ENCODE results near the gene CTIF. TPM values are rescaled to one million over a fixed set of nuclear protein-coding genes. Genes with fewer than 3 reads are reported as not detected.

Gene CTIF
- total RNA-seq, 2 experiments from 2014 or later: 0.06 to 0.38 TPM

- no peaks in the 10 kb centered on the region for H3K79me2 ChIP-seq (ENCODE audit: insufficient read depth, low read depth, low read length)
- no peaks in the 10 kb centered on the region for H4K20me1 ChIP-seq (ENCODE audit: insufficient read depth, low read length)
- TF ChIP-seq CTCF (conservative IDR thresholded peaks at IDR 0.05; ENCODE audit: low read length) (no peak), EZH2phosphoT487 (IDR thresholded peaks at IDR 0.05; ENCODE audit: borderline replicate concordance, low read depth, low read length) (no peak)
- DNase-seq (ENCODE audit: low spot score): no peak
- intact Hi-C loops (cut with micrococcal nuclease; ENCODE audit: unreplicated experiment): no loop called here
- H3K36me3 ChIP-seq (ENCODE audit: insufficient read depth, low read length): no peaks in the 10 kb centered on the region
- H3K9me3 ChIP-seq (ENCODE audit: low read length): no peaks in the 10 kb centered on the region
- CTCF ChIA-PET (ENCODE audit: unreplicated experiment): no interaction called here
- no TSS peak for BruUV-seq (replicated peaks)
- H3K27ac ChIP-seq (ENCODE audit: low read depth, low read length, poor library complexity, severe bottlenecking): no peak overlapping the region
- H3K4me2 ChIP-seq (ENCODE audit: low read length): no peak overlapping the region
- no peak overlapping the region for H2AFZ ChIP-seq (ENCODE audit: low read length)
- no peaks in the 10 kb centered on the region for H3K9me2 ChIP-seq (ENCODE audit: insufficient read depth, low read length)
- POLR2A ChIA-PET: no interaction called here
- no peak overlapping the region for H3K4me3 ChIP-seq (ENCODE audit: low read depth, low read length, poor library complexity, severe bottlenecking)
- H3K4me1 ChIP-seq (ENCODE audit: insufficient read depth, low read length, poor library complexity, severe bottlenecking): no peaks in the 10 kb centered on the region
Measured at GRCh38 chr18:48554610-48555400, 16.0 kb downstream of the CTIF start.

GRCh38 chr18:48555465-48555995 is 16.7 kb downstream of the CTIF start:
- Histone ChIP-seq H3K9me2 (ENCODE audit: insufficient read depth, low read length) (no peaks in the 10 kb centered on the region), H3K36me3 (ENCODE audit: insufficient read depth, low read length) (no peaks in the 10 kb centered on the region), H2AFZ (ENCODE audit: low read length) (no peak overlapping the region), H4K20me1 (ENCODE audit: insufficient read depth, low read length) (no peaks in the 10 kb centered on the region), H3K4me2 (ENCODE audit: low read length) (no peak overlapping the region), H3K4me1 (ENCODE audit: insufficient read depth, low read length, poor library complexity, severe bottlenecking) (no peaks in the 10 kb centered on the region), H3K79me2 (ENCODE audit: insufficient read depth, low read depth, low read length) (no peaks in the 10 kb centered on the region), H3K9me3 (ENCODE audit: low read length) (no peaks in the 10 kb centered on the region), H3K27ac (ENCODE audit: low read depth, low read length, poor library complexity, severe bottlenecking) (no peak overlapping the region), H3K4me3 (ENCODE audit: low read depth, low read length, poor library complexity, severe bottlenecking) (no peak overlapping the region)
- POLR2A ChIA-PET: no interaction called here
- BruUV-seq (replicated peaks): no TSS peak
- CTCF ChIA-PET (ENCODE audit: unreplicated experiment): no interaction called here
- no peak for DNase-seq (ENCODE audit: low spot score)
- intact Hi-C loops (cut with micrococcal nuclease; ENCODE audit: unreplicated experiment): no loop called here
- TF ChIP-seq EZH2phosphoT487 (IDR thresholded peaks at IDR 0.05; ENCODE audit: borderline replicate concordance, low read depth, low read length): no peak
- no peak for TF ChIP-seq CTCF (conservative IDR thresholded peaks at IDR 0.05; ENCODE audit: low read length)

GRCh38 chr18:48557640-48558174 is 18.9 kb downstream of the CTIF start:
- H3K9me2 ChIP-seq (ENCODE audit: insufficient read depth, low read length): no peaks in the 10 kb centered on the region
- ChIA-PET CTCF (ENCODE audit: unreplicated experiment) (no interaction called here), POLR2A (no interaction called here)
- H3K4me1 ChIP-seq (ENCODE audit: insufficient read depth, low read length, poor library complexity, severe bottlenecking): no peaks in the 10 kb centered on the region
- H3K27ac ChIP-seq (ENCODE audit: low read depth, low read length, poor library complexity, severe bottlenecking): no peak overlapping the region
- H3K4me2 ChIP-seq (ENCODE audit: low read length): no peak overlapping the region
- H4K20me1 ChIP-seq (ENCODE audit: insufficient read depth, low read length): no peaks in the 10 kb centered on the region
- no peaks in the 10 kb centered on the region for H3K36me3 ChIP-seq (ENCODE audit: insufficient read depth, low read length)
- intact Hi-C loops (cut with micrococcal nuclease; ENCODE audit: unreplicated experiment): no loop called here
- BruUV-seq (replicated peaks): no TSS peak
- no peak for TF ChIP-seq CTCF (conservative IDR thresholded peaks at IDR 0.05; ENCODE audit: low read length)
- no peak for TF ChIP-seq EZH2phosphoT487 (IDR thresholded peaks at IDR 0.05; ENCODE audit: borderline replicate concordance, low read depth, low read length)
- H3K9me3 ChIP-seq (ENCODE audit: low read length): no peaks in the 10 kb centered on the region
- H3K4me3 ChIP-seq (ENCODE audit: low read depth, low read length, poor library complexity, severe bottlenecking): no peak overlapping the region
- no peaks in the 10 kb centered on the region for H3K79me2 ChIP-seq (ENCODE audit: insufficient read depth, low read depth, low read length)
- no peak overlapping the region for H2AFZ ChIP-seq (ENCODE audit: low read length)
- no peak for DNase-seq (ENCODE audit: low spot score)

Measured in OCI-LY7 (cell line).